ENCODE results near the gene PKIG.

PKIG gene

GRCh38 chr20:44603327-44603726, 20.9 kb downstream of the PKIG start:
- Histone ChIP-seq H3K4me1 (peaks cover 7 to 55% (median 51%) of the 10 kb centered on the region in 4 donors), H3K9me3 (no peaks in the 10 kb centered on the region), H3K27me3 (no peaks in the 10 kb centered on the region), H3K27ac (peak overlapping the region; percentile 81 to 89), H3K4me3 (no peak overlapping the region), H3K36me3 (peaks cover 0 to 6% (median 0%) of the 10 kb centered on the region in 3 donors)
- no peak for TF ChIP-seq CTCF (IDR thresholded peaks at IDR 0.05)
- intact Hi-C loops (cut with DNase I; ENCODE audit: low total_unique reads): loop anchor here (5.0 to 10.0 kb wide), 2 partner anchors 131 to 734 kb away; no protein-coding TSS in a partner anchor
- peak in 1 of 2 donors; percentile 10 for DNase-seq

GRCh38 chr20:44606725-44607441, 24.5 kb downstream of the PKIG start:
- Histone ChIP-seq H3K4me1 (peaks cover 0 to 46% (median 34%) of the 10 kb centered on the region in 4 donors), H3K36me3 (peaks cover 0 to 6% (median 0%) of the 10 kb centered on the region in 3 donors)
- intact Hi-C loops (cut with DNase I; ENCODE audit: low total_unique reads): loop anchor here (10.0 kb wide), 1 partner anchor 128 kb away; no protein-coding TSS in a partner anchor

GRCh38 chr20:44609006-44609515, 26.7 kb downstream of the PKIG start:
- peak in 1 of 2 donors; percentile 65 for DNase-seq
- TF ChIP-seq CTCF (IDR thresholded peaks at IDR 0.05): no peak
- peak overlapping the region in 1 of 2 donors; percentile 38 for H3K4me3 ChIP-seq
- H3K9me3 ChIP-seq: no peaks in the 10 kb centered on the region
- H3K27me3 ChIP-seq: no peaks in the 10 kb centered on the region
- intact Hi-C loops (cut with DNase I; ENCODE audit: low total_unique reads): loop anchor here (10.0 kb wide), 1 partner anchor 126 kb away; no protein-coding TSS in a partner anchor
- H3K4me1 ChIP-seq: peaks cover 0 to 48% (median 28%) of the 10 kb centered on the region in 4 donors
- H3K36me3 ChIP-seq: peaks cover 4 to 12% (median 6%) of the 10 kb centered on the region in 3 donors
- H3K27ac ChIP-seq: peak overlapping the region; percentile 86

More at GRCh38 chr20:44606725-44607441, 24.5 kb downstream of the PKIG start:
- no peak for TF ChIP-seq CTCF (IDR thresholded peaks at IDR 0.05)
- peak in 1 of 2 donors; percentile 27 for DNase-seq
- no peak overlapping the region for H3K4me3 ChIP-seq
- H3K27me3 ChIP-seq: no peaks in the 10 kb centered on the region
- H3K9me3 ChIP-seq: no peaks in the 10 kb centered on the region
- H3K27ac ChIP-seq: no peak overlapping the region

- intact Hi-C loops (cut with DNase I; ENCODE audit: low total_unique reads): loop anchor here (5.0 to 10.0 kb wide), 3 partner anchors 77 to 395 kb away; partner anchors contain the start of gene OSER1
- Histone ChIP-seq H3K27me3 (no peaks in the 10 kb centered on the region), H3K4me1 (peaks cover 0 to 55% (median 34%) of the 10 kb centered on the region in 4 donors), H3K9me3 (no peaks in the 10 kb centered on the region), H3K4me3 (peak overlapping the region; percentile 28 to 38), H3K36me3 (peaks cover 4 to 12% (median 6%) of the 10 kb centered on the region in 3 donors), H3K27ac (peak overlapping the region; percentile 86)
- TF ChIP-seq CTCF (IDR thresholded peaks at IDR 0.05): peak; percentile 98
- DNase-seq: peak; percentile 90 to 93
Measured at GRCh38 chr20:44609516-44610312, 27.3 kb downstream of the PKIG start.

- peak in 1 of 2 donors; percentile 59 for DNase-seq
- Histone ChIP-seq H3K4me1 (peaks cover 0 to 62% (median 41%) of the 10 kb centered on the region in 4 donors), H3K27me3 (no peaks in the 10 kb centered on the region), H3K36me3 (peaks cover 4 to 12% (median 10%) of the 10 kb centered on the region in 3 donors), H3K9me3 (no peaks in the 10 kb centered on the region), H3K4me3 (no peak overlapping the region), H3K27ac (peak overlapping the region; percentile 86)
- TF ChIP-seq CTCF (IDR thresholded peaks at IDR 0.05): no peak
- intact Hi-C loops (cut with DNase I; ENCODE audit: low total_unique reads): loop anchor here (5.0 to 10.0 kb wide), 2 partner anchors 78 to 396 kb away; partner anchors contain the start of gene OSER1
Measured at GRCh38 chr20:44610313-44610962, 28.1 kb downstream of the PKIG start.

Data from tibial artery (tissue), 4 donors.